BJ (cell line): ENCODE measurements around the gene CLK2. TPM values are rescaled to one million over a fixed set of nuclear protein-coding genes. Genes with fewer than 3 reads are reported as not detected.

Experiments used
- CTCF ChIA-PET: fragments of 350-600 bp; formaldehyde crosslinking; extraction: SDS; loops from one replicate; lab custom pipeline; 2021; ENCODE audit warnings: antibody characterized with exemption, inconsistent platforms; lab: Yijun Ruan, JAX
- POLR2A ChIA-PET: fragments of 300-600 bp; sonication (Branson Sonifier 250); formaldehyde crosslinking; extraction: SDS; loops from one replicate; lab custom pipeline; 2021; ENCODE audit warnings: antibody characterized with exemption; lab: Charles Lee
- DNase-seq: peaks from one replicate; pipeline ENCODE4 v3.0.0-alpha.2; 2011; ENCODE audit warnings: low read depth
- H3K27me3 ChIP-seq: 2 replicates; pipeline ENCODE4 v1.6.0; 2011; ENCODE audit warnings: low read length; ENCODE audit not compliant: control insufficient read depth, insufficient read depth
- H3K36me3 ChIP-seq: 2 replicates; pipeline ENCODE4 v1.5.1; 2011; ENCODE audit warnings: low read length; ENCODE audit not compliant: control insufficient read depth, insufficient read depth
- H3K4me3 ChIP-seq: 2 replicates; pipeline ENCODE4 v1.5.1; 2011; ENCODE audit warnings: low read depth, mild to moderate bottlenecking, control low read depth, low read length
- polyA plus RNA-seq: library from polyadenylated mRNA; depleted of rRNA; stranded (reverse); fragments of >200 nt; gene quantifications from 2 replicates; pipeline ENCODE4 v1.2.3, GENCODE V29; 2011
- TF ChIP-seq, protein P1 (sequence below): IDR thresholded peaks from 2 replicates; pipeline ENCODE4 v1.5.1; 2011; ENCODE audit warnings: low read depth, mild to moderate bottlenecking, control low read depth, inconsistent platforms, low read length, moderate library complexity; ENCODE audit not compliant: insufficient read depth

CLK2 gene
- polyA plus RNA-seq, 1 experiment, result 57.4 TPM

DNA sequence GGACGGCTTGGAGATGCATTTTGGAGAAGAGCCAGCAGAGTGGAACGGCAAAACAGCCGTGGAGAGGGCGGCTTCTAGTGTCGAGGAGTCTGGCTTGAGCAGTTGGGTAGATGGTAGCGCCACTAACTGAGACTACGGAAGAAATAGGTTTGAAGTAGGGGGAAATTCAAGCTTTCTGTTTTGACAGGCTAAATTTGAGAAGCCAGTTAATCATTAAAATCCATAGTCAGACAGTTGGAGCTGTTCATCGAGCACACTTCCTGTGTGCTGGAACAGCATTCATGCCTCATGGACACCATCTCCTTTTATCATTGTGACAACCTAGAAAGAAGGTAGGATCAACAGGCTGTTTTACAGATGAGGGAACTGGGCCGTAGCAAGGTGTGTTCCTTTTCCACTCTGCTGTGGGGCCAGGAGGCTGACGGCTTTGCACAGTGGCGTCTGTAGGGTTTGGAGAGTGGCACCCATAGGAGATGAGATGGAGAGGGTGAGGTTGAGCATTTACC is 31.3 kb upstream of the CLK2 start:
- Histone ChIP-seq H3K4me3 (no peak overlapping the region), H3K27me3 (no peaks in the 10 kb centered on the region), H3K36me3 (no peaks in the 10 kb centered on the region)
- TF ChIP-seq, protein P1, sequence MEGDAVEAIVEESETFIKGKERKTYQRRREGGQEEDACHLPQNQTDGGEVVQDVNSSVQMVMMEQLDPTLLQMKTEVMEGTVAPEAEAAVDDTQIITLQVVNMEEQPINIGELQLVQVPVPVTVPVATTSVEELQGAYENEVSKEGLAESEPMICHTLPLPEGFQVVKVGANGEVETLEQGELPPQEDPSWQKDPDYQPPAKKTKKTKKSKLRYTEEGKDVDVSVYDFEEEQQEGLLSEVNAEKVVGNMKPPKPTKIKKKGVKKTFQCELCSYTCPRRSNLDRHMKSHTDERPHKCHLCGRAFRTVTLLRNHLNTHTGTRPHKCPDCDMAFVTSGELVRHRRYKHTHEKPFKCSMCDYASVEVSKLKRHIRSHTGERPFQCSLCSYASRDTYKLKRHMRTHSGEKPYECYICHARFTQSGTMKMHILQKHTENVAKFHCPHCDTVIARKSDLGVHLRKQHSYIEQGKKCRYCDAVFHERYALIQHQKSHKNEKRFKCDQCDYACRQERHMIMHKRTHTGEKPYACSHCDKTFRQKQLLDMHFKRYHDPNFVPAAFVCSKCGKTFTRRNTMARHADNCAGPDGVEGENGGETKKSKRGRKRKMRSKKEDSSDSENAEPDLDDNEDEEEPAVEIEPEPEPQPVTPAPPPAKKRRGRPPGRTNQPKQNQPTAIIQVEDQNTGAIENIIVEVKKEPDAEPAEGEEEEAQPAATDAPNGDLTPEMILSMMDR, result no peak
- DNase-seq, result no peak
- ChIA-PET CTCF (interaction anchor here (1.2 to 1.4 kb wide), 2 partner anchors 19 to 54 kb away, joined by 3 to 4 read pairs; no protein-coding TSS in a partner anchor), POLR2A (no interaction called here)

DNA sequence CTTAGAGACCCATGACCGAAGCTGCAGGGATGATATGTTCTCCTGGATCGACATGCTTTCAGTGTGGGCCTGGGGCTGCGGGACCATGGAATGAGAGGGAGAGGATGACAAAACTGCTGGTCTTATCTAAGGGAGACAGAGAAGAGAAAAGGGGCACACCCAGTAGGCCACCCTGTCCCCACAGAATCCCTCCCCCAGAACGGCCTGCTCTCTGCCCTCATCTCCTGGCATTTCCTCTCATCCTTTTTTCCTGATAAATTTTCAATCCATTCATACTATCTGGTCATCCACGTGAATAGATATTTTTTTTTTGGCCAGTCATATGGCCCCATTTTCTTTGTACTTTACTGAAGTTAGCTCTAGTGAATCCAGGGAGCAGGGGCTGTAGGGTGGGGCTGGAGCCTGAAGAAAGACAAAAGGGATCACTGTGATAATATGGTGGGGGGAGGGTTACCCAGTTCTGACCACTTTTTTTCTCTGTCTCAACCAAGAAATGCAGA is 28.1 kb upstream of the CLK2 start, which contains the start of gene PKLR:
Gene PKLR, minus strand, starts transcription at position 97 of the 500 bp plus-strand sequence. Its CDS starts 43 bp downstream, at position 54.
- Histone ChIP-seq H3K36me3 (no peaks in the 10 kb centered on the region), H3K27me3 (peaks cover 7% of the 10 kb centered on the region), H3K4me3 (no peak within 1 kb of the TSS)
- POLR2A ChIA-PET, result no interaction called here
- CTCF ChIA-PET, result interaction anchor here (2.2 kb wide), 1 partner anchor 51 kb away, joined by 10 read pairs; no protein-coding TSS in a partner anchor
- TF ChIP-seq, protein P1, result no peak
- DNase-seq, result no peak

DNA sequence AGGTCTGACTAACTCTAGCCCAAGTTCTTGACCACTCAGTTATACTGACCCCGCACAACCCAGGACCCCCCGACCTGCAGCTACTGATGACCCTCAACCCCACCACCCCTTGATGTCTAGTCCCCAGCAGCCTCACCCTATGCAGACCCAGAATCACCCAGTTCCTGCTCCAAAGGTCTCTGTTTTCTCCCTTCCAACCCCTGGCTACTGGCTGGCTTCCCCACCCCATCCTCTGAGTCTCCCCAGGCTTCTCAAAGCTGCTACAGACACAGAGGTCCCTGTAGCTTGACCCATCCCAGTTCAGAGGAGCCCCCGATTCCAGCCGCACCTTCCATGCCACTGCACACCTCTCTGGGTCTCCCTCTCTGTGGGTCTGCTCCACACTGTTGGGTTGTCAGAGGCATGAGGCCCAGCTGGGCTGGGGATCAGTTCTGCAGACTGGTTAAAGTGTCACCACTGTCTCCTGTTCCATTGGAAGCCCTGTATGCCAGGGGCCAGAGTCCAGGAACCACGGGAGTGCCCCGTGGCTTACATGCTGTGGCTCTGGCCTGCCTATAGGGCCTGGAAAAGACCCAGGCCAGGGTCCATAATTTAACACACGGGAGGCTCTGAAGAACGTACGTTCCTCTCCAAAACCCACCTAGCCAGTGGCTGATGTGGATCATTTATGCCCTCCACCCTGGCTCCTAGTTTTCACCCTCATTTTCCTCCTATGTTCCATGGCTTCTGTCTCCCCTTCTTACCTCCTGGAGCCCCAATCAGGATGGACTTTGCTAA is 27.4 kb upstream of the CLK2 start:
- Histone ChIP-seq H3K4me3 (no peak overlapping the region), H3K27me3 (peaks cover 13% of the 10 kb centered on the region), H3K36me3 (no peaks in the 10 kb centered on the region)
- no peak for DNase-seq
- ChIA-PET POLR2A (no interaction called here), CTCF (interaction anchor here (1.0 to 2.2 kb wide), 4 partner anchors 22 to 80 kb away, joined by 3 to 10 read pairs (median 6); no protein-coding TSS in a partner anchor)
- TF ChIP-seq, protein P1, result no peak

DNA sequence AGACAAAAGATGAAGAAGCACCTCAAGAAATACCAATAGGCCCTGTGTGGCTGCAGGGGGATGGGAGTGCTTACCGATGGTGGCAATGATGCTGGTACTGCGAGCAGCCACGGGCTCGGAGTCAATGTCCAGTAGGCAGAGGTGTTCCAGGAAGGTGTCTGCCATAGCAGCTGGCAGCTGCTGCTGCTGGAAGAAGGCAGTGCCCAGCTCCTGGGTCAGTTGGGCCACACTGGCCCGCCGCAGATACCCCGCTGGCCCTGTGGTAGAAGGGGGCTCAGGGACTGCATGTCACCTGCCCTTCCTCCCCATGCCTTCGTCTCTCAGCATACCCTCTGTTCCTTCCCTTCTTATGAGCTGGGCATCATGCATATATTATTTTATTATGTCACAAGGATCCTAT is 26.7 kb upstream of the CLK2 start:
- no peaks in the 10 kb centered on the region for H3K36me3 ChIP-seq
- H3K27me3 ChIP-seq, result peaks cover 20% of the 10 kb centered on the region
- TF ChIP-seq, protein P1, result no peak
- DNase-seq, result no peak
- ChIA-PET CTCF (interaction anchor here (1.0 to 2.2 kb wide), 4 partner anchors 22 to 81 kb away, joined by 3 to 10 read pairs (median 6); no protein-coding TSS in a partner anchor), POLR2A (no interaction called here)
- no peak overlapping the region for H3K4me3 ChIP-seq

DNA sequence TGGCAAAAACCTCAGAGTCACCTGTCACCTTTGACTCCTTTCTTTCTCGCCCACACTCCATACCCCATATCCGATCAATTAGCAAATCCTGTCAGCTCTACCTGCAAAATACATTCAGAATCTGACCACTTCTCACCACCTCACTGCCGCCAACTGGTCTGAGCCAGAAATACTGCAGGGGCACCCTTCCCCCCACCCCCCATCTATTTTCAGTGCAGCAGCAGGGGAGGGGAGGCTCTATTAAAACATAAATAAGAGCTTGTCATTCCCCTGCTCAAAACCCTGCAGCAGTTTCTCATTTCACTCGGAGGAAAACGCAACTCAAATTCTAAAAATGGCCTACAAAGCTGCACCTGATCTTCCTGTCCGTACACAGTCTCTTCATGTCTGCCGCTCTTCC is 24.1 kb upstream of the CLK2 start:
- ChIA-PET CTCF (interaction anchor here (1.1 to 1.6 kb wide), 2 partner anchors 18 to 26 kb away, joined by 3 to 5 read pairs; no protein-coding TSS in a partner anchor), POLR2A (no interaction called here)
- TF ChIP-seq, protein P1, result no peak
- no peak overlapping the region for H3K4me3 ChIP-seq
- no peaks in the 10 kb centered on the region for H3K36me3 ChIP-seq
- peaks cover 36% of the 10 kb centered on the region for H3K27me3 ChIP-seq
- no peak for DNase-seq
